GDM1 (cell line): Measurements from ENCODE around the gene C1D.
A peak's percentile ranks its signal among the peaks of the same experiment; 100 is the strongest.
"Not testable (repeated sequence)": the region's sequence is repeated elsewhere in the genome, so short reads cannot be mapped to it uniquely, and the experiment has no call there.

Source experiments
- DNase-seq: peaks from one replicate; lab custom pipeline; 2025; lab: John Stamatoyannopoulos, UW

Gene C1D

GRCh38 chr2:68062680-68063387, at the start of gene C1D:
Gene C1D, minus strand, starts transcription at chr2:68063004. Its CDS starts 15,694 bp downstream, at chr2:68047310.
- DNase-seq, result peak; percentile 82

GRCh38 chr2:68110102-68110501, 47.3 kb upstream of the C1D start:
- no peak for DNase-seq

- no peak for DNase-seq
These were observed 45.3 kb upstream of the C1D start for GRCh38 chr2:68108120-68108519.

- DNase-seq, result no peak
These were observed 44.7 kb upstream of the C1D start for GRCh38 chr2:68107475-68107874.

- no peak for DNase-seq
These were observed 41.5 kb upstream of the C1D start for GRCh38 chr2:68104111-68104835.

GRCh38 chr2:68103709-68104055, 40.9 kb upstream of the C1D start:
- no peak for DNase-seq

- DNase-seq, result no peak
These were observed 40.4 kb upstream of the C1D start for GRCh38 chr2:68103030-68103708.

GRCh38 chr2:68100189-68100588, 37.4 kb upstream of the C1D start:
- DNase-seq, result no peak

- no peak for DNase-seq
These were observed 36.5 kb upstream of the C1D start for GRCh38 chr2:68099260-68099659.

GRCh38 chr2:68098291-68098797, 35.5 kb upstream of the C1D start:
- DNase-seq, result no peak

GRCh38 chr2:68094111-68094510, 31.3 kb upstream of the C1D start:
- no peak for DNase-seq

- DNase-seq, result no peak
These were observed 30.8 kb upstream of the C1D start for GRCh38 chr2:68093634-68094033.

- DNase-seq, result no peak
These were observed 28.7 kb upstream of the C1D start for GRCh38 chr2:68091439-68092034.

- DNase-seq, result no peak
These were observed 27.2 kb upstream of the C1D start for GRCh38 chr2:68089961-68090360.

- DNase-seq, result no peak
These were observed 26.1 kb upstream of the C1D start for GRCh38 chr2:68088940-68089339.

- no peak for DNase-seq
These were observed 23.4 kb upstream of the C1D start for GRCh38 chr2:68086166-68086565.

GRCh38 chr2:68083346-68083745, 20.5 kb upstream of the C1D start:
- no peak for DNase-seq

- DNase-seq, result no peak
These were observed 11.2 kb upstream of the C1D start for GRCh38 chr2:68074050-68074449.

- DNase-seq, result not testable (repeated sequence)
These were observed 1.2 kb upstream of the C1D start for GRCh38 chr2:68063797-68064646.

GRCh38 chr2:68060652-68061051, 2.2 kb downstream of the C1D start:
- DNase-seq, result no peak

- DNase-seq, result no peak
These were observed 2.8 kb downstream of the C1D start for GRCh38 chr2:68059784-68060525.
